ENCODE data around the gene CD63. TPM values are rescaled to one million over a fixed set of nuclear protein-coding genes. Genes with fewer than 3 reads are reported as not detected.

CD63 gene
- polyA plus RNA-seq, 1 experiment = 1,955 TPM

DNA sequence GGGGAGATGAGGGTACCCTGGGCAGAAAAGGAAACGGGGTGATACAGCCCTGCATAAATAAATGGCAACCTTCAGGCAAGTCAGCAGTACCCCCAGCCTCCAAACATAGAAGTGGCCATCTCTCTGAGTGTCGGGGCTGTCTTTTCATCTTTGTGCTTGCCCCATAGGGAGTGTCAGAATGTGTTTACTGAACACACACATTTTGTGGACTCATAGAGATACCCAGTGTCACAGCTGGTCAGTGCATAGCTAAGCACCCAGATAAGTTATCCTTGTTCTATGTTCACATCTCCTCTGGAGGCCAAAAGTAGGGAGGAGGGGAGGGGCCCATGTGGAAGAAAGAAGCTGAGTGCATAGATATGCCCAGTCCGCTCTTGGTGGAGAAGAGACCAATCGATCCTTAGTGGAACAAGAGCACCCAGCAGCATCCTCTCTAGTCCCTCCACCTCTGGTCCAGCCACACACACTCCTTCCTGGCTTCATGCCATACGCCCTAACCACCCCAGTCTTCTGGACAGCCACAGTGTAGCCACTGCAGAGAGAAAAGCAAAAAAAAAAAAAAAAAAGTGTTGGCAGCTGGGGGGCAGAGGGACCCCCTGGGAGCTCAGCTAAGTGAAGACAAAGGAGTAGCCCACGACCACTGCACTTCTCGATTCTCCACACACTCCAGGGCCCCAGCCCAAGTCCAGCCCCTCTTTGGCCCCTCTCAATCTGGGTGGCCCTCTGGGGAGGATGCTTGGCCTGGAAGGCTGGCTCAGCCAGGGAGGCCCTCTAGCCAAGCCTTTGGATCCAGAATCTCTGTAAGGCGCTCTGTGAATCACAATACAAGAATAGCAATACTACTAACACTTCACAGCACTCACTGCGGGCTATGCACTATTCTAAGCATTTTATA, 23.7 kb downstream of the CD63 start:
- CTCF ChIA-PET = interaction anchor here (1.4 kb wide), 1 partner anchor 48 kb away, joined by 3 read pairs; no protein-coding TSS in a partner anchor
- no peak for DNase-seq (ENCODE audit: low read depth, low spot score)
- Histone ChIP-seq H3K9me3 (ENCODE audit: control insufficient read depth, insufficient read depth, low read length) (no peaks in the 10 kb centered on the region; the same call in 1 of the 2 replicates), H3K27ac (ENCODE audit: low read depth, low read length) (no peak overlapping the region), H3K27me3 (ENCODE audit: control insufficient read depth, insufficient read depth, low read length) (peaks cover 7% of the 10 kb centered on the region), H3K4me3 (ENCODE audit: low read depth, low read length) (no peak overlapping the region)
- TF ChIP-seq, protein P1, sequence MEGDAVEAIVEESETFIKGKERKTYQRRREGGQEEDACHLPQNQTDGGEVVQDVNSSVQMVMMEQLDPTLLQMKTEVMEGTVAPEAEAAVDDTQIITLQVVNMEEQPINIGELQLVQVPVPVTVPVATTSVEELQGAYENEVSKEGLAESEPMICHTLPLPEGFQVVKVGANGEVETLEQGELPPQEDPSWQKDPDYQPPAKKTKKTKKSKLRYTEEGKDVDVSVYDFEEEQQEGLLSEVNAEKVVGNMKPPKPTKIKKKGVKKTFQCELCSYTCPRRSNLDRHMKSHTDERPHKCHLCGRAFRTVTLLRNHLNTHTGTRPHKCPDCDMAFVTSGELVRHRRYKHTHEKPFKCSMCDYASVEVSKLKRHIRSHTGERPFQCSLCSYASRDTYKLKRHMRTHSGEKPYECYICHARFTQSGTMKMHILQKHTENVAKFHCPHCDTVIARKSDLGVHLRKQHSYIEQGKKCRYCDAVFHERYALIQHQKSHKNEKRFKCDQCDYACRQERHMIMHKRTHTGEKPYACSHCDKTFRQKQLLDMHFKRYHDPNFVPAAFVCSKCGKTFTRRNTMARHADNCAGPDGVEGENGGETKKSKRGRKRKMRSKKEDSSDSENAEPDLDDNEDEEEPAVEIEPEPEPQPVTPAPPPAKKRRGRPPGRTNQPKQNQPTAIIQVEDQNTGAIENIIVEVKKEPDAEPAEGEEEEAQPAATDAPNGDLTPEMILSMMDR (IDR thresholded peaks at IDR 0.05; ENCODE audit: low read depth, low read length) = no peak
- POLR2A ChIA-PET = interaction anchor here (1.2 kb wide), 1 partner anchor 24 kb away, joined by 3 read pairs; no protein-coding TSS in a partner anchor

DNA sequence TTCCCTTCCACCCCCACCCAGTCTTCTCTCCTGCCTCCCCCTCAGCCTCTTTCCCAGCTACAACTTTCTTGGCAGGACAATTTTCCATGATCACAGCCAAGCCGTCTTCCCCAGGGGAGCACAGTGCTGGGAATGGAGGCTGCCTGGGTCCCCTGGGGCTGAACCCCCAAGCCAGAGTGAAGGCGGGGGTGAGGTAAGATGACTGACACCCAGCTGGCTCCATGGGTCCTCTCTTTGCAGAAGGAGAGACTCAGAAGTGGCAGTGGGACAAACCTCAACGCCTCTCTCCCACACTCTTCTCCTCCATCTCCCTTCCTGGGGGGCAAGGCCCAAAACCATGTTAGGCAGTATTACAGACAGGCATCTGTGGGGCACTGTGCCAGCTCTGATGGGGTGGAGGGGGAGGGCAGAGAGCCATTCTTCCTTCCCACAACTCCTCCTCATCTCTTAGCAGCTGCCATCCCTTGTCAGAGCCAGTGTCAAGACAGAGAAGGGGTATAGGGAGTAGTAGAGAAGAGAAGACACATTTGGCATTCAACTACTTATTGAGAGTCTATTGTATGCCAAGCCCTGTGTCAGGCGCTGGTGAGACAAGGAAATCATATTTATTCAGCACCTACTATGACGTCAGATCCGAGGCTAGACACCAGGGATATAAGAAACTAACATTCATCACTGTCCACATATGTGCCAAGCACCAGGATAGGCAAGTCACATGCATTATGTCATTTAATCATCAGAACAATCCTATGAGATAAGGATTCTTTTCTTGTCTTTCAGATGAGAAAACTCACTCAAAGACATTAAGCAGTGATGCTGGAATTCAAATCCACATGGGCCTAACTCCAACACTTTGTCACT, 24.7 kb downstream of the CD63 start:
- H3K27me3 ChIP-seq (ENCODE audit: control insufficient read depth, insufficient read depth, low read length) = peaks cover 3% of the 10 kb centered on the region
- H3K9me3 ChIP-seq (ENCODE audit: control insufficient read depth, insufficient read depth, low read length) = no peaks in the 10 kb centered on the region; the same call in 1 of the 2 replicates
- H3K4me3 ChIP-seq (ENCODE audit: low read depth, low read length) = no peak overlapping the region
- CTCF ChIA-PET = no interaction called here
- H3K27ac ChIP-seq (ENCODE audit: low read depth, low read length) = no peak overlapping the region
- DNase-seq (ENCODE audit: low read depth, low spot score) = no peak
- TF ChIP-seq, protein P1 (IDR thresholded peaks at IDR 0.05; ENCODE audit: low read depth, low read length) = no peak
- POLR2A ChIA-PET = no interaction called here

DNA sequence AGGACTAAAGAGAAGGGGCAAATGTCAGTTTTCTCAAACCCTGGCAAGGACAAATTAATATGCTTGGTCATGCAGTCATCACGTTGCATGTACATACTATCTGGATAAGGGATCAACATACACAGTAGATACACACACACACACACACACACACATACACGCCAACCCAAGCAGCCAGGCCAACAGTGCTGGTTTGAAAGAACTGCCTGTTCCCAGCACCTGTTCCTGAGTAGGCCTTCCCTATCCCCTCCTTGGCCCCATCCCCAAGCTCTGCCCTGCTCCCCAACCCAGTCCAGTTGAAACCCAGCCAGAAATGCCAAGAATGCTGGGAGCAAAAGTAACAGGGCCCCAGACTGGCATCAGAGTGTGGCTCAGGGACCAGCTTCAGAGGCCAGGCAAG, 25.5 kb downstream of the CD63 start:
- H3K27ac ChIP-seq (ENCODE audit: low read depth, low read length) = no peak overlapping the region
- no peak for DNase-seq (ENCODE audit: low read depth, low spot score)
- H3K27me3 ChIP-seq (ENCODE audit: control insufficient read depth, insufficient read depth, low read length) = peaks cover 3% of the 10 kb centered on the region
- TF ChIP-seq, protein P1 (IDR thresholded peaks at IDR 0.05; ENCODE audit: low read depth, low read length) = no peak
- H3K9me3 ChIP-seq (ENCODE audit: control insufficient read depth, insufficient read depth, low read length) = no peaks in the 10 kb centered on the region; the same call in 1 of the 2 replicates
- H3K4me3 ChIP-seq (ENCODE audit: low read depth, low read length) = no peak overlapping the region
- ChIA-PET CTCF (no interaction called here), POLR2A (no interaction called here)

DNA sequence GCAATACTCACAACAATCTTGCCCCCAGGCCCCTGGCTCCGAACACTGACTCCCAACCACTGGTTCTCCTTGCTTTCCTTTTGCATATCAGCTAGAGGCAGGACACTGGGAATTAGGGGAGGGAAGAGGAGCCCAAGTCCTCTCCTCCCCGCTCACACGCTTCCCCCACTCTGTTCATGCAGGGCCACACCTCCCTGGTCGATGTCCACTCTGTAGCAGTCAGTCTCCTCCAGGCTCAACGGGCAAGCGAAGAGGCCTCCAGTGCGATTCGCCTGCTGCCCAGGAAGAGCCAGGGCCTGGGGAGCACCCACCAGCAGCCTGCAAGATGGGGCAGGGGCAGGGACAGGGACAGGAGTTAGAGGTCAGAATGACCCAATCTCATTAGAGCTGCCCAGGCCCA, 25.9 kb downstream of the CD63 start:
- no peak overlapping the region for H3K27ac ChIP-seq (ENCODE audit: low read depth, low read length)
- POLR2A ChIA-PET = no interaction called here
- DNase-seq (ENCODE audit: low read depth, low spot score) = no peak
- H3K4me3 ChIP-seq (ENCODE audit: low read depth, low read length) = no peak overlapping the region
- H3K9me3 ChIP-seq (ENCODE audit: control insufficient read depth, insufficient read depth, low read length) = no peaks in the 10 kb centered on the region; the same call in 1 of the 2 replicates
- peaks cover 3% of the 10 kb centered on the region for H3K27me3 ChIP-seq (ENCODE audit: control insufficient read depth, insufficient read depth, low read length)
- CTCF ChIA-PET = no interaction called here
- TF ChIP-seq, protein P1 (IDR thresholded peaks at IDR 0.05; ENCODE audit: low read depth, low read length) = no peak

Data from AG04450 (cell line).